SK-N-SH (cell line): Measurements from ENCODE around the gene ASCL5. TPM values are rescaled to one million over a fixed set of nuclear protein-coding genes. Genes with fewer than 3 reads are reported as not detected.

Source experiments
- CTCF ChIA-PET: fragments of 300-600, 350-600 bp; formaldehyde crosslinking; extraction: SDS; loops from one replicate; lab custom pipeline; 2021; lab: Yijun Ruan, JAX
- POLR2A ChIA-PET: fragments of 350-600 bp; sonication (Branson Sonifier 250); formaldehyde crosslinking; extraction: SDS; loops from one replicate; lab custom pipeline; 2020; ENCODE audit warnings: antibody characterized with exemption, inconsistent platforms; lab: Yijun Ruan, JAX
- DNase-seq: peaks from one replicate; pipeline ENCODE4 v3.0.0; 2012
- H2AFZ ChIP-seq: fragments of 200-600 bp; sonication (generic); 2 replicates; pipeline ENCODE4 v1.8.1; 2016; ENCODE audit warnings: antibody characterized with exemption, mild to moderate bottlenecking, low read depth
- H3F3A ChIP-seq: fragments of 200-600 bp; sonication (generic); replicated peaks from 2 replicates; pipeline ENCODE3; 2016; ENCODE audit warnings: antibody characterized with exemption, mild to moderate bottlenecking; ENCODE audit not compliant: insufficient read depth
- H3K27ac ChIP-seq, 2 experiments: fragments of 200-500 bp in 1 of 2; fragments of 200-600 bp in 1 of 2; sonication (Bioruptor generic) in 1 of 2; sonication (generic), shearing (Covaris generic) in 1 of 2; 2 replicates each; pipeline versions ENCODE4 v1.5.1 to v1.6.1; 2014 to 2016; ENCODE audit warnings: low read depth in 2 of 2, inconsistent platforms in 1 of 2, low read length in 1 of 2, mild to moderate bottlenecking in 1 of 2, mixed read lengths in 1 of 2
- H3K27me3 ChIP-seq: fragments of 200-600 bp; sonication (generic), shearing (Covaris generic); 2 replicates; pipeline ENCODE4 v1.6.1; 2016; ENCODE audit warnings: mixed run types; ENCODE audit not compliant: insufficient read depth
- H3K36me3 ChIP-seq, 2 experiments: fragments of 200-500 bp in 1 of 2; fragments of 200-600 bp in 1 of 2; sonication (Bioruptor generic) in 1 of 2; sonication (generic) in 1 of 2; replicated peaks in 1 of 2; 2 replicates each; pipeline versions ENCODE3 to v1.5.1; 2014 to 2016; ENCODE audit warnings: low read length in 1 of 2, mild to moderate bottlenecking in 1 of 2; ENCODE audit not compliant: insufficient read depth in 2 of 2, control insufficient read depth in 1 of 2
- H3K4me1 ChIP-seq, 2 experiments: fragments of 200-500 bp in 1 of 2; fragments of 200-600 bp in 1 of 2; sonication (Bioruptor generic) in 1 of 2; sonication (generic), shearing (Covaris generic) in 1 of 2; 2 replicates each; pipeline versions ENCODE4 v1.5.1 to v1.6.1; 2014 to 2016; ENCODE audit warnings: low read depth in 1 of 2, low read length in 1 of 2, mixed run types in 1 of 2; ENCODE audit not compliant: insufficient read depth in 2 of 2, control insufficient read depth in 1 of 2
- H3K4me2 ChIP-seq: fragments of 200-600 bp; sonication (generic), shearing (Covaris generic); 2 replicates; pipeline ENCODE4 v1.6.1; 2017; ENCODE audit warnings: mixed run types
- H3K4me3 ChIP-seq, 2 experiments: fragments of 200-500 bp in 1 of 2; fragments of 200-600 bp in 1 of 2; sonication (Bioruptor generic) in 1 of 2; sonication (generic), shearing (Covaris generic) in 1 of 2; 2 replicates each; pipeline versions ENCODE4 v1.5.1 to v1.8.1; 2014 to 2016; ENCODE audit warnings: low read depth in 2 of 2, inconsistent platforms in 1 of 2, low read length in 1 of 2, mild to moderate bottlenecking in 1 of 2, mixed read lengths in 1 of 2, moderate library complexity in 1 of 2
- H3K79me2 ChIP-seq: fragments of 200-600 bp; sonication (generic); 2 replicates; pipeline ENCODE4 v1.8.1; 2017; ENCODE audit warnings: mild to moderate bottlenecking; ENCODE audit not compliant: insufficient read depth
- H3K9ac ChIP-seq: fragments of 200-600 bp; sonication (generic); 2 replicates; pipeline ENCODE4 v1.6.1; 2017; ENCODE audit warnings: mixed run types
- H3K9me2 ChIP-seq: fragments of 200-600 bp; sonication (generic); 2 replicates; pipeline ENCODE4 v1.6.1; 2017; ENCODE audit warnings: mixed run types
- H3K9me3 ChIP-seq: fragments of 200-600 bp; sonication (generic); 2 replicates; pipeline ENCODE4 v1.6.1; 2017; ENCODE audit warnings: mixed run types, mild to moderate bottlenecking, moderate library complexity
- H4K20me1 ChIP-seq: fragments of 200-600 bp; sonication (generic); 2 replicates; pipeline ENCODE4 v1.6.1; 2017; ENCODE audit warnings: mild to moderate bottlenecking, mixed run types; ENCODE audit not compliant: insufficient read depth
- EP300 ChIP-seq, 2 experiments: IDR thresholded peaks; 2 replicates each; pipeline versions ENCODE4 v1.4.0 to v1.6.1; 2012; ENCODE audit warnings: borderline replicate concordance in 1 of 2, low read depth in 1 of 2, low read length in 1 of 2
- FOXJ3 ChIP-seq: sonication (generic); formaldehyde crosslinking; IDR thresholded peaks from 2 replicates; pipeline ENCODE4 v1.5.1; 2020; ENCODE audit warnings: mild to moderate bottlenecking, missing genetic modification reagents
- FOXM1 ChIP-seq: IDR thresholded peaks from 2 replicates; pipeline ENCODE4 v1.4.0; 2012; ENCODE audit warnings: low read depth, mild to moderate bottlenecking
- GABPA ChIP-seq: IDR thresholded peaks from 2 replicates; pipeline ENCODE4 v1.4.0; 2012; ENCODE audit warnings: low read depth, mild to moderate bottlenecking
- MEF2A ChIP-seq: IDR thresholded peaks from 2 replicates; pipeline ENCODE4 v1.4.0; 2012; ENCODE audit warnings: low read depth, borderline replicate concordance
- NFIC ChIP-seq: IDR thresholded peaks from 2 replicates; pipeline ENCODE4 v1.4.0; 2012; ENCODE audit warnings: borderline replicate concordance
- PBX3 ChIP-seq: IDR thresholded peaks from 2 replicates; pipeline ENCODE4; 2012
- RAD21 ChIP-seq: IDR thresholded peaks from 2 replicates; pipeline ENCODE4 v1.6.1; 2012; ENCODE audit warnings: mild to moderate bottlenecking, low read length
- RCOR1 ChIP-seq: fragments of 150-350 bp; IDR thresholded peaks from 2 replicates; pipeline ENCODE4 v1.6.1; 2017; ENCODE audit warnings: antibody characterized with exemption, low read length
- SIN3A ChIP-seq: IDR thresholded peaks from 2 replicates; pipeline ENCODE4 v1.6.1; 2012; ENCODE audit warnings: low read depth, mild to moderate bottlenecking, low read length, moderate library complexity, borderline replicate concordance
- TAF1 ChIP-seq: IDR thresholded peaks from 2 replicates; pipeline ENCODE4 v1.6.1; 2012; ENCODE audit warnings: low read depth, mild to moderate bottlenecking, low read length, moderate library complexity, borderline replicate concordance
- USF1 ChIP-seq: IDR thresholded peaks from 2 replicates; pipeline ENCODE4 v1.4.0; 2012; ENCODE audit warnings: low read depth, borderline replicate concordance
- USF2 ChIP-seq: fragments of 150-350 bp; IDR thresholded peaks from 2 replicates; pipeline ENCODE4 v1.6.1; 2017; ENCODE audit warnings: antibody characterized with exemption, low read length, low read depth, borderline replicate concordance
- ZBTB33 ChIP-seq: IDR thresholded peaks from 2 replicates; pipeline ENCODE4 v1.4.0; 2012; ENCODE audit warnings: low read depth, borderline replicate concordance
- WGBS: methylation state at CpG from one replicate; pipeline ENCODE4 v1.1.6; 2017; ENCODE audit warnings: low lambda C conversion rate; 5-methylcytosine and 5-hydroxymethylcytosine counted together
- polyA plus RNA-seq, 3 experiments: library from polyadenylated mRNA; depleted of rRNA; stranded (reverse); fragments of >200 nt; gene quantifications; 2 replicates each; pipeline ENCODE4 v1.2.3, GENCODE V29; 2012

The ASCL5 gene
- polyA plus RNA-seq, 1 of the 3 experiments (the other 2 are of a cell fraction), result not detected

- H3K4me2 ChIP-seq, result no peak overlapping the region
- no peaks in the 10 kb centered on the region for H3K36me3 ChIP-seq
- POLR2A ChIA-PET, result no interaction called here
- no peak overlapping the region for H3K9ac ChIP-seq
- no peak for DNase-seq
- no peaks in the 10 kb centered on the region for H3F3A ChIP-seq
- H3K79me2 ChIP-seq, result no peaks in the 10 kb centered on the region
- no peak overlapping the region for H3K4me3 ChIP-seq
- peaks cover 29% of the 10 kb centered on the region; the same call in 1 of the 2 replicates for H3K27me3 ChIP-seq
- 89% methylated on average over 19 of the region's 19 CpGs for WGBS
- H3K4me1 ChIP-seq, result no peaks in the 10 kb centered on the region
- no peaks in the 10 kb centered on the region for H3K9me3 ChIP-seq
- no peak overlapping the region for H2AFZ ChIP-seq
- no peaks in the 10 kb centered on the region for H4K20me1 ChIP-seq
- no peak for TF ChIP-seq RCOR1
- no peak for TF ChIP-seq EP300 (IDR thresholded peaks at IDR 0.05; ENCODE audit: borderline replicate concordance in 1 of 2, low read depth in 1 of 2, low read length in 1 of 2)
- no peak for TF ChIP-seq MEF2A
- TF ChIP-seq FOXM1, result no peak
- no peak for TF ChIP-seq TAF1
- no peak for TF ChIP-seq RAD21
- TF ChIP-seq FOXJ3 (CRISPR knock-in tag), result no peak
- TF ChIP-seq USF1, result no peak
- TF ChIP-seq GABPA, result no peak
- no peak for TF ChIP-seq USF2
- TF ChIP-seq NFIC, result no peak
- TF ChIP-seq ZBTB33, result no peak
- no peak for TF ChIP-seq SIN3A
- TF ChIP-seq PBX3, result no peak
- CTCF ChIA-PET, result interaction anchor here (1.2 to 2.0 kb wide), 3 partner anchors 10 to 467 kb away, joined by 3 to 6 read pairs (median 3); no protein-coding TSS in a partner anchor
- H3K27ac ChIP-seq, result no peak overlapping the region
- no peaks in the 10 kb centered on the region for H3K9me2 ChIP-seq
Measured at GRCh38 chr1:201088901-201089525, 38.0 kb downstream of the ASCL5 start.
